BJ (cell line): ENCODE results near the gene PLIN4. TPM values are rescaled to one million over a fixed set of nuclear protein-coding genes. Genes with fewer than 3 reads are reported as not detected.

Experiments
- CTCF ChIA-PET: fragments of 350-600 bp; formaldehyde crosslinking; extraction: SDS; loops from one replicate; lab custom pipeline; 2021; ENCODE audit warnings: antibody characterized with exemption, inconsistent platforms; lab: Yijun Ruan, JAX
- POLR2A ChIA-PET: fragments of 300-600 bp; sonication (Branson Sonifier 250); formaldehyde crosslinking; extraction: SDS; loops from one replicate; lab custom pipeline; 2021; ENCODE audit warnings: antibody characterized with exemption; lab: Charles Lee
- DNase-seq: peaks from one replicate; pipeline ENCODE4 v3.0.0-alpha.2; 2011; ENCODE audit warnings: low read depth
- H3K27me3 ChIP-seq: 2 replicates; pipeline ENCODE4 v1.6.0; 2011; ENCODE audit warnings: low read length; ENCODE audit not compliant: control insufficient read depth, insufficient read depth
- H3K36me3 ChIP-seq: 2 replicates; pipeline ENCODE4 v1.5.1; 2011; ENCODE audit warnings: low read length; ENCODE audit not compliant: control insufficient read depth, insufficient read depth
- H3K4me3 ChIP-seq: 2 replicates; pipeline ENCODE4 v1.5.1; 2011; ENCODE audit warnings: low read depth, mild to moderate bottlenecking, control low read depth, low read length
- CTCF ChIP-seq: IDR thresholded peaks from 2 replicates; pipeline ENCODE4 v1.5.1; 2011; ENCODE audit warnings: low read depth, mild to moderate bottlenecking, control low read depth, inconsistent platforms, low read length, moderate library complexity; ENCODE audit not compliant: insufficient read depth
- polyA plus RNA-seq: library from polyadenylated mRNA; depleted of rRNA; stranded (reverse); fragments of >200 nt; gene quantifications from 2 replicates; pipeline ENCODE4 v1.2.3, GENCODE V29; 2011

The PLIN4 gene
- polyA plus RNA-seq, 1 experiment: 0.01 TPM

- peak; percentile 14 for DNase-seq
- peak; percentile 20; the same call in 1 of the 2 replicates for TF ChIP-seq CTCF
- H3K4me3 ChIP-seq: peak overlapping the region; percentile 74
- CTCF ChIA-PET: interaction anchor here (0.6 to 1.5 kb wide), 7 partner anchors 27 to 80 kb away, joined by 3 to 5 read pairs (median 3); partner anchors contain the start of genes CHAF1A and SH3GL1
- H3K36me3 ChIP-seq: peaks cover 27% of the 10 kb centered on the region
- no peaks in the 10 kb centered on the region for H3K27me3 ChIP-seq
- POLR2A ChIA-PET: interaction anchor here (0.6 to 2.0 kb wide), 3 partner anchors 16 to 36 kb away, joined by 4 to 8 read pairs (median 6); partner anchors contain the start of gene HDGFL2
Observed at GRCh38 chr19:4455719-4456475, 62.4 kb downstream of the PLIN4 start.

GRCh38 chr19:4454747-4455718 is 63.3 kb downstream of the PLIN4 start:
- H3K27me3 ChIP-seq: no peaks in the 10 kb centered on the region
- peaks cover 29% of the 10 kb centered on the region for H3K36me3 ChIP-seq
- DNase-seq: peak; percentile 31
- TF ChIP-seq CTCF: no peak
- CTCF ChIA-PET: interaction anchor here (0.9 to 1.5 kb wide), 4 partner anchors 26 to 80 kb away, joined by 3 to 5 read pairs (median 3); no protein-coding TSS in a partner anchor
- H3K4me3 ChIP-seq: peak overlapping the region; percentile 74
- POLR2A ChIA-PET: interaction anchor here (0.6 to 2.0 kb wide), 2 partner anchors 17 to 35 kb away, joined by 4 to 8 read pairs; partner anchors contain the start of gene HDGFL2

DNA sequence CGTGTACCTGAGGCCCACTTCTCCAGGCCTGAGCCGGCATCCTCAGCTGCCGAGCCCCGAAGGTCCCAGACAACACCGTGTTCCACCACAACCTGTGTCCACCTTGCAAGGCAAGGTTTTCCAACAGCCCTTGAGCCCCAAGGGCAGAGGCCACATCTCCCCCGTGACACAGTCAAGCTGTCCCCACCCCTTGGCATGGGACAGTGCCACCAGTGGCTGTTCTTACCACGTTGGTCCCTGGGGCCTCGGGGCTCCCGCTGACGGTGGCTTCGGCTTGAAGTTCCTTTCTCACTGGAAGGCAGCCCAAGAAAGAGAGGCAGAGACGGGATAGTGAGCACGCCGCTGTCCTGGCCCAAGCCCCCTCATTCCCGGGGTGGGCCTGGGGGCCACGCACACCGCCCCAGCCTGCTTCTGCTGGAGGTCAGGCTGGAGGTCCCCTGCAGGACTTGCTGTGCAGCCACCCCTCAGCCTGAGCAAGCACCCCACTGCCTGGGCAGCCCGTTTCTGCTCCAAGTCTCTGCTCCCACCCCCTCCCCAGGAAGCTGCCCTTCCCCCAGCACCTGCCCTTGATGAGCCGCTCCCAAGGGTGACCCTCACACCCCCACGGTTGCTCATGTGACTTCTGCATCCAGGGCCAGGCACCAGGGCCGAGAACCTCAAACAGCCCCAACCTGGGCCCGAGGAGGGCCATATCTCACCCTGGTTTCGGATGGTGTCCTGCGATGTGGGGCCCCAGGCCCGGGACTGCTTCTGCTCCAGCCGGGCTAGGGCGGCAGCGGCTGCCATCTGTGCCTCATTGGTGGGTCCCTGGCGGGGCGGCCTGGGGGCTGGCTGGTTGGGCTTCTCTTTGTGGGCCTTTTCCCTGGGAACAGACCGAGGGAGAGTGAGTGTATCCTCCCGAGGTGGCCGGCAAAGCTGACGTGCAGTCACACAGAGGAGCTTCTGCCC is 64.8 kb downstream of the PLIN4 start:
- Histone ChIP-seq H3K27me3 (no peaks in the 10 kb centered on the region), H3K36me3 (peaks cover 38% of the 10 kb centered on the region), H3K4me3 (no peak overlapping the region)
- DNase-seq: no peak
- no peak for TF ChIP-seq CTCF
- POLR2A ChIA-PET: interaction anchor here (0.6 to 2.0 kb wide), 2 partner anchors 13 to 18 kb away, joined by 4 to 8 read pairs; partner anchors contain the start of gene HDGFL2
- CTCF ChIA-PET: no interaction called here

GRCh38 chr19:4452230-4452990 is 65.9 kb downstream of the PLIN4 start:
- no peak for TF ChIP-seq CTCF
- Histone ChIP-seq H3K36me3 (peaks cover 48% of the 10 kb centered on the region), H3K27me3 (no peaks in the 10 kb centered on the region), H3K4me3 (no peak overlapping the region)
- DNase-seq: no peak
- CTCF ChIA-PET: no interaction called here
- POLR2A ChIA-PET: no interaction called here
